Hematopoietic multipotent progenitor cell treated with erythropoietin and hydrocortisone succinate and interleukin-3 and kit ligand, for 8 days (in vitro differentiated cells): ENCODE data around the gene RAI1.
A peak's percentile ranks its signal among the peaks of the same experiment; 100 is the strongest.

Experiments
- DNase-seq: peaks from one replicate; pipeline ENCODE4 v3.0.0-alpha.2; 2015

The RAI1 gene

DNA sequence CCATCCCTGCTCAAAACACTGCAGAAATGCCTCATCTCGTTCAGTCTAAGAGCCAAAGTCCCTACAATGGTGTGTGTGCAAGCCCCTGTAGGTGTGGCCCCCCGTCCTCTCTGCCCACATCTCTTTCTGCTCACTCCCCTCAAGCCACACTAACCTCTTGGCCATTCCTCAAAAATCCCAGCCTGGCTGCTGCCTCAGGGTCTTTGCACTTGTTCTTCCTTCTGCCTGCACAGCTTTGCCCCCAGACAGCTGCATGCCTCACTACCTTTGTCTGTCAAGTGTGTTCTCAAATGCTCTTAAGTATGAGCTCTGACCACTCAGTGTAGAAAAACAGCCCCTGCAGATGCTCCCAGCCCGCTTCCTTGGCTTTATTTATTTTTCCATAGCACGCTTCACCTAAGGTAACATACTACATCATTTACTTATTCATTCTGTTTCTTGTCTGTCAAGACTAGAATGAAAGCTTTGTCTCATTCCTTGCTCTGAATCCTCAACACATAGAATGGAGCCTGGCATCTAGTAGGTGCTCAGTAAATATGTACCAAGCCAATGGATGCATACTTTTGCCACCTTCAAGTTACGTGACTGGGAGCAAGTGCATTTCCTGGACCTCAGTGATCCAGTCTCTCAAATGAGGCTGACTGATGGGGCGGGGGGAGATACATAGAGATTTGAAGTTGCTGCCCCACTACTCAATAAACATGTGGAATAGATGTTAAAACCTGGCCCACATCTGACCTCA is 38.1 kb downstream of the RAI1 start:
- no peak for DNase-seq

GRCh38 chr17:17719966-17720543 is 38.8 kb downstream of the RAI1 start:
- no peak for DNase-seq

DNA sequence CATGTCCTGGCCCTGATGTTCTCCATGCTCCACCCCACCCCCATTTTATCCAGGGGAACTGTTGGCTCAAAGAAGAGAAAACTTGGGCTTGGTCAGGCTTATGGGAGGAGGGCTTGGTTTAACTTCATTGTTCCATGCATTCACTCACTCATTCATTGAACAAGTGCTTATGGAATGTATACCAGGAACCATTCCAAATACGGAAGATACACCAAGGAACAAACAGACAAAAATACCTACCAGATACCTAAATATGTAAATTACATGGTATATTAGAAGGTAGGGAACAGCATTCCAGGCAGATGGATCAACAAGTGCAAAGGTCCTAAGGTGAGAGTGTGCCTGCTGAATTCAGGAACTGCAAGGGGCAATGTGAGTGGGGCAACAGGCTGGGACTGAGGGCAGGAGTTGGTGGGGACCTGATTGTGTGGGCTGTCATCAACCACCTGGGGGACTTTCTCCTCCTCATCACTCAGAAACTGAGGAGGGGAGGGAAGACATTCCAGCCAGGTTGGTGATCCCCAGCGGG is 39.9 kb downstream of the RAI1 start:
- no peak for DNase-seq

GRCh38 chr17:17722081-17722905 is 41.0 kb downstream of the RAI1 start:
- DNase-seq: no peak

- no peak for DNase-seq
These were observed 41.7 kb downstream of the RAI1 start for GRCh38 chr17:17722906-17723353.

DNA sequence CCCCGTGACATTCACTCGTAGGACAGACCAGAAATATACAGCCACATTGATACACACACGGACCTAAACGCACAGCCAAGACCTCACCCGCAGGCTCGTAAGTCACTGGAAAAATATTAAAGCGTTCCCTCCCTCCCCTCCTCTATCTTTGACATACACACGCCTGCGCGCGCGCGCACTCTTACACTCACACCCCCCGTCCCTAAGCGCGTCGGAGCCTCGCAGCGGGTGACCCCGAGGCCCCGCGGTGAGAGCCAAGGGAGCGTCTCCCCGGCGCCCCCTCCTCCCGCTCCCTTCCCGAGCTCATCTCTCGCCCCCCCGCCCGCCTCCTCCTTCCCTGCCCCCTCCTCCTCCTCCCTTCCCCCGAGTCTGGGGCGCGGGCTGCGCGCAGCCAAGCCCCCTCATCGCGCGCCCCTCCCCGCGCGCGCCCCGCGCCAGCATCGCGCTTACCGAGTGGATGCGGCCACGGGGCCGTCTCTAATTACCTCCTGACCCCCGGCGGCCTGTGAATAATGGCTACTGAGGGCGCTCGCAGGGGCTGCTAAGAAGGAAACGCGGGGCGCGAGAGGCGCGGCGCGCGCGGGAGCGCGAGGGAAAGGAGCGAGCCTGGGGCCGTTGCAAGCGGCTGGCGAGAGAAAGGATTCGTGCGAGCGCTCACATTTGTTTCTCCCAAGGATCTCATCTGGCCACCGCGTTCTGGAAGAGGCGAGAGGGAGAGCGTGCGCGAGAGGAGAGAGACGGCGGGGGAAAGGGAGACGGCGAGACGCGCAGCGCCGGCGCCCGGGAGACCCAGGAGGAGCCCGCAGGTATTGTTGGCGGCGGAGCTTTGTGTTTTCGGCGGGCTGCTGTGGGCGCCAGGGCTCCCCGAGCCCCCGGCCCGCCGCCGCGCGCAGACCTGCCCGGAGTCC is 42.4 kb downstream of the RAI1 start:
- DNase-seq: peak; percentile 64

GRCh38 chr17:17724307-17725010 is 43.2 kb downstream of the RAI1 start:
- DNase-seq: no peak

DNA sequence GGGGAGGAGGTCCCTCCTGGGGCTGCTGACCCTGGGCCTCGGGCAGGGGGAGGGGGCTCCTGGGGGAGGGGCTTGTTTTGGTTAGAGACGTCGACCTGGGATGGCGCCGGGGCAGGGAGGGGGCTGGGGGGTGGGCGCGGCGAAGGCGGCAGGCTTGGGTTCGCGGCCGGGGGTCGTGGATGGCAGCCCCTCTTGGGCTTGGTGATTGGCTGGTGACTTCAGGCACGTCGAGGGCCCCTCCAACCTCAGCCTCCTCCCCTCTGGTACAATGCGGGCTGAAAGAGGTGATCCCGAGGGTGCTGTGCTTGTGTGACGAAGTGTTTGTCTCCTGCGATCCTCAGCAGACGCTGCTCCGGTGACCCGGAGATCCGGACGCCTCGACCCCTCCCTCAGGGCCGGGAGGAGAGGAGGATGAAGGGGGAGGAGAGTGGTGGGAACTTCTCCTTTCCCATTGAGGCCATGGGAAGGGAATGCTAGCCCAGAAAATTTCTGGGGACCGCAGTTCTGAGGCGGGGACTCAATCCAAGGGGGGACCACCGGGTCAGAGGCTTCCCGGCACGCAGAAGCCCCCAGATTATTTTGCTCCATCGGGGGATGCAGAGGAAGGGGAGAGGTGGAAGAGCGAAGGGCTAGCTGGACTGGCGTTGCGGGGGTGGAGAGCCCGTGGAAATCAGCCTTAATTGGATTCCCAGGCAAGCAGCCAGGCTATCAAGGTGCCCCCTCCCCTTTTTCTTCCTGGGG is 43.9 kb downstream of the RAI1 start:
- DNase-seq: no peak

- DNase-seq: no peak
These were observed 44.6 kb downstream of the RAI1 start for GRCh38 chr17:17725752-17726457.

- no peak for DNase-seq
These were observed 45.3 kb downstream of the RAI1 start for GRCh38 chr17:17726458-17727060.

- DNase-seq: no peak
These were observed 45.9 kb downstream of the RAI1 start for GRCh38 chr17:17727111-17727659.

- DNase-seq: no peak
These were observed 46.9 kb downstream of the RAI1 start for GRCh38 chr17:17728146-17728545.

GRCh38 chr17:17728550-17729251 is 47.4 kb downstream of the RAI1 start:
- no peak for DNase-seq

DNA sequence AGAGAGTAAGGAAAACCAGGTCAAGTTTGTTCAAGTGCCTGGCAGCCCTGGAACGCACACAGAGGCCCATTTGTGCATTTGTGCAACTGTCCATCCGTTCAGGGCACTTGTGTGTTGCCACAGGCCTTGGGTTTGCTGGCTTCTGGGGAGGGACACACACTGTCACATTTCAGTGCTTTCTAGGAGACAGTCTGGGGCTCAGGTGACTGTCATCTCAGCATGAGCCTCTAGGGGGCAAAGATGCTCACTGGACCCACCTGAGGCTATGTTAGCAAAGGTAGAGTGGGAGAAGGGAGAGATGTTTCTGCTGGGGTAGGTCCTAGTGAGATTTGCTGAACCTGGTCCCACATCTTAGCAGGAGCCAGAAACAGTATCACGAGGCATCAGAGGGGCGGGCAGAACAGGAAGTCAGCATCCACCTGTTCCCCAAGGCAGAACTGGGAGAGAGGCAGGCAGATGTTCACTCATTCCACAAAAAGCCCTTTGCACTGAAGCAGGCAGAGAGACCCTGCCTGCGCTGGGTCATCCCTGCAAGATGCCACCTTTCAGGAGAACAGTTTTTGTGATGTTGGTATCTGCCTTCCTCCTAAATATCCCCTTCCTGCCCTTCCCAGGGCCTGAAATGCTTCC is 48.5 kb downstream of the RAI1 start:
- DNase-seq: peak; percentile 47

DNA sequence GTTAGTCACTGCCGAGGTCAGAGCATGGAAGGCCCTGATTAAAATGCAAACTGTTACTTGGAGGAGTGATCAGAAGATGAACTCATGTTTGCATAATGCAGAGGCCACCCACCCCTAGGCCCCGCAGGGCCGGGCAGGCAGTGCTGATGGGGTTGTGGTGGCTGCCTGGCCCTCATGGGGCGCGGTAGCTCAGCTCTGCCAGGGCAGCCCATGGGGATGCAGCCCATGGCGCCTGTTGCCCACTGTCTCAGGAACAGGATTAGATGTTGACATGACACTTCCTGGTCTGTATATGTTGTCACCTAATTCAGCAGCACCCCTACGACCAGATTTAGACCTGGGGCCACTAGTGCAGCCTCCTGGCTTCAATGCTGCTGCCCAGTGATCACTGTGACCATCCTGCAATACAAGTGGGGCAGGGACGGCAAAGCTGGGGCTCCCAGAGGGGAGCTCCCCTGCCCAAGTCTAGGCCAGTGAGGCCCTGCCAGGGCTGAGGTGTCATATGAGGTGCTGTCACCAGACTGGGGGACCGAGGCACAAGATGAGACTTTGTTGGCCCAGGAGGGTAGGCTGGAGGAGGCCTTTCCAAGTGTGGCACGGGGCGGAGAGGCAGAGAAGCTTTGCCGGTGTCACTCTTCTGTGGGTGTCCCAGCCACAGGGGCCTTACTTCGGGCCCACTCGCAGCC is 49.1 kb downstream of the RAI1 start:
- DNase-seq: no peak

DNA sequence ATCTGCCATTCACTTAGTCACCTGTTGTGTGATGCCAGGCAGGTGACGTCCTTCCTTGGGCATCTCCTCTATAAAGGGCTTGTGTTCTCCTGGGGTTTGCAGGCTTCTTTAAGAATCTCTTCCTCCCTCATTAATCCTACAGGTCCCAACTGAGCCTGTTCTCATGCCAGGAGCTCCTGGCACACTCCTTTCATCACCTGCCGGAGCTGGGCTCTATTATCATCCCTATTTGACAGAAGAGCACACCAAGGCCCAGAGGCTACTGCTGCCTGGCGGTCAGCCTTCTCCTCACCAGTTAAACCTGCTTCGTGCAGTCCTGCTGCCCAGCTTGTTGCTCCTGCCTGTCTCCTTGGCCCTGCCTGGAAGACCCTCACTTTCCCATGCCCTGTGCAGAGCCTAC is 51.2 kb downstream of the RAI1 start:
- DNase-seq: no peak

GRCh38 chr17:17732892-17733670 is 51.8 kb downstream of the RAI1 start:
- DNase-seq: no peak
